Mesodermal cell (in vitro differentiated cells): Measurements from ENCODE around the gene ADNP.
A peak's percentile ranks its signal among the peaks of the same experiment; 100 is the strongest.

Experiments used
- H3K27ac ChIP-seq: 2 replicates; pipeline ENCODE4 v1.7.0; 2013; ENCODE audit warnings: mild to moderate bottlenecking, low read depth, low read length, moderate library complexity; ENCODE audit not compliant: severe bottlenecking
- H3K36me3 ChIP-seq: 2 replicates; pipeline ENCODE4 v1.7.1; 2013; ENCODE audit warnings: mild to moderate bottlenecking, low read length, moderate library complexity; ENCODE audit not compliant: control insufficient read depth, insufficient read depth
- H3K4me1 ChIP-seq: one replicate; pipeline ENCODE4 v1.7.1; 2013; ENCODE audit warnings: mild to moderate bottlenecking, low read length; ENCODE audit not compliant: insufficient read depth, control insufficient read depth, poor library complexity, severe bottlenecking
- H3K4me3 ChIP-seq: 2 replicates; pipeline ENCODE4 v1.7.0; 2013; ENCODE audit warnings: low read length, control low read depth, mild to moderate bottlenecking; ENCODE audit not compliant: insufficient read depth, poor library complexity, severe bottlenecking; ENCODE audit errors: extremely low read depth
- H3K9me3 ChIP-seq: 2 replicates; pipeline ENCODE4 v1.7.1; 2013; ENCODE audit warnings: mild to moderate bottlenecking, low read length, moderate library complexity; ENCODE audit not compliant: control insufficient read depth
- WGBS, 2 experiments: methylation state at CpG; one replicate each; pipeline ENCODE4 v1.1.5; 2013; ENCODE audit warnings: missing lambda C conversion rate in 2 of 2; ENCODE audit not compliant: insufficient coverage in 2 of 2; 5-methylcytosine and 5-hydroxymethylcytosine counted together

Gene ADNP

GRCh38 chr20:50858525-50858924, 72.7 kb downstream of the ADNP start:
- 90% methylated on average over 2 of the region's 5 CpGs; no CpG with 5 or more reads in 1 of the 2 experiments for WGBS, 2 experiments
- H3K36me3 ChIP-seq = no peaks in the 10 kb centered on the region
- H3K4me3 ChIP-seq = no peak overlapping the region
- no peaks in the 10 kb centered on the region for H3K9me3 ChIP-seq
- no peak overlapping the region for H3K27ac ChIP-seq
- H3K4me1 ChIP-seq = no peaks in the 10 kb centered on the region

DNA sequence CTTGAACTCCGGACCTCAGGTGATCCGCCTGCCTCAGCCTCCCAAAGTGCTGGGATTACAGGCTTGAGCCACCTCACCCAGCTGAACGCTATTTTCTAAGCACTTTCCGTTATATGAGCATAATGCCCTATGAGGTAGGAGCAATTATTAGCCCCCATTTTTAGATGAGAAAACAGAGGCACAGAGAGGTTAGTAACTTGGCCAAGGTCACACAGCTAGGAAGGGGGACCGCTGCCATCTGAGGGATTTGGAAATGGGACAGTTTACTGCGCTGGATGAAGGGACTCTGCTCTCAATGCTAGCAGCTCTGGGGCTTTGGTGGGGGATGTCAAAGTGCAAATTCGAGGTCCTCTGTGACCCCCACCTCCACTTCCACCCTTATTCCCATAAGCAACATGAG, 73.9 kb downstream of the ADNP start:
- no peaks in the 10 kb centered on the region for H3K9me3 ChIP-seq
- no peaks in the 10 kb centered on the region for H3K36me3 ChIP-seq
- 89 to 90% methylated on average over 4 to 6 of the region's 7 CpGs for WGBS, 2 experiments
- H3K4me1 ChIP-seq = no peaks in the 10 kb centered on the region
- H3K27ac ChIP-seq = no peak overlapping the region
- no peak overlapping the region for H3K4me3 ChIP-seq

DNA sequence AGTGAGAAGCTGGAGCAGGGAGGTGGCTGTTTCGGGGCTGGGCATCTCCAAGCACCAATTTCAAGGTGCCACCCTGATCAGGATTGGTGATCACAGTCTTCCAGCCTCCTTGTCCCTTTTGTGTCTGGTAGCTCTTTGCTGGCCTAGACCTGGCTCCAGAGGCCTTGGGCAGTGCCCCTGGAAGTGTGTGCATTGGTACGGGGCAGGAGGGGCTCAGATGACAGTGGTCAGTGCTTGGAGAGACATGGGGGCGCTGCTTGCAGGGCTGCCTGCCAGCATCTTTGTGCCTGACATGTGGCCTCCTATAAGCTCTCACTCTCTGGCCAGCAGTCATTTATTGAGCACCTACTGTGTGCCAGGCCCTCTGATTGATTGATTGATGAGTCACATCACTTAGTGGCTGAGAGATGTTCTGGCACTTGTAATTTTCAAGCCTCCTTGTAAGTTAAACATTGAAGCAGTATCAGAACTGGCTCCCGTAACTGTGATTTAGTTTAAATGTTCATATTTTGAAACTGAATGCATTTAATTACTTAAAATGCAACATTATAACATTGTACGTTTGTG, 74.7 kb downstream of the ADNP start:
- Histone ChIP-seq H3K4me1 (peaks cover under 1% of the 10 kb centered on the region), H3K27ac (no peak overlapping the region), H3K4me3 (no peak overlapping the region), H3K9me3 (no peaks in the 10 kb centered on the region), H3K36me3 (no peaks in the 10 kb centered on the region)
- 91 to 100% methylated on average over 2 to 4 of the region's 5 CpGs for WGBS, 2 experiments

DNA sequence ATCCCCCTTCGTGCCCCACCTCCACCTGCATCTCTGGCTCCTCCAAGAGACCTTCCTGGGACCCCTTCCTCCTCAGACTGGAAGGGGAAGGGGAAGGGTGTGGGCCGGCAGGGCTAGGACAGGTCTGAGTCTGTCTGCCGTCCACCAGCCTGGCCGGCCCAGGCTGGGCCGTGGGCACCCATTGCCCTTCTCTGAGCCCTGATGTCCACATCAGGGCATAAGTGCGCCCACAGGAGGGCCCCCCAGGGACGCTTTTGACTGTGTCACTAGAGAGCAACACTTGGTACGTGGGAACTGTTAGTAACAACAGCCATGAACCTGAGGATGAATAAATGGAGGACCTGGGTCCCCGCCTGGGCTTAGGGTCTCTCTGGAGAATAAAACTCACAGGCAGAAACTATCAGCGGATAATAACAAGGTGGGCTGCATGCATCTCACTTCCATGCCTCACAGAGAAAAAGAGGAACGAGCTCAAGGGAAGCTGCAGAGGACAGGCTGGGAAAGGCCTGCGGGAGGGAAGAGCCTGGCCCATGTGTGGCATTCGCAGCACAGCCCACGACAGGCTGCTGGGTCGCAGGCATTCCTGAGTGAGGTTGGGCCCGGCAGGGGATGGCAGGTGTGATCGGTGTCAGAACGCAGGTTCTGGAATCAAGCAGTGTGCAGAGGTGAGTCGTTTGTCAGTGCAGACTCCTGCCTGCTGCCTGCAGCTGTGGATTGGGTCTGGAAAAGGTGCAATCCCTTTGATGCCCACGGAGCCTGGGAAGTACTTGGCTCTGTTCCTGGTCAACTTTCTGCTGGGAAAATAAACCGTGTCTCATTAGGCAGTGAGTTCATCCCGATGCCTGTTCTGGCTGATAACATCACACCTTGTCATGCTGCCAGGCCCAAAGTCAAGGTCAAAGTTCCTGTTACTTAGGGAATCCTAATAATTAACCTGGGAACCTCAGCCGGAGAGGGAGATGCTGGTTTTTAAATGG, 75.5 kb downstream of the ADNP start:
- Histone ChIP-seq H3K9me3 (no peaks in the 10 kb centered on the region), H3K27ac (no peak overlapping the region), H3K4me3 (no peak overlapping the region), H3K4me1 (peaks cover 8% of the 10 kb centered on the region), H3K36me3 (no peaks in the 10 kb centered on the region)
- WGBS, 2 experiments = 74 to 81% methylated on average over 20 to 21 of the region's 23 CpGs

- H3K27ac ChIP-seq = no peak overlapping the region
- 89 to 95% methylated on average over 14 to 15 of the region's 18 CpGs for WGBS, 2 experiments
Observed at GRCh38 chr20:50854506-50855249, 76.6 kb downstream of the ADNP start.

GRCh38 chr20:50852085-50852484, 79.2 kb downstream of the ADNP start:
- no peaks in the 10 kb centered on the region for H3K36me3 ChIP-seq
- H3K4me3 ChIP-seq = no peak overlapping the region
- no peaks in the 10 kb centered on the region for H3K9me3 ChIP-seq
- H3K27ac ChIP-seq = no peak overlapping the region
- WGBS, 2 experiments = 96% methylated on average over 6 to 8 of the region's 9 CpGs
- H3K4me1 ChIP-seq = peaks cover 16% of the 10 kb centered on the region

More at GRCh38 chr20:50854506-50855249, 76.6 kb downstream of the ADNP start:
- Histone ChIP-seq H3K36me3 (no peaks in the 10 kb centered on the region), H3K9me3 (no peaks in the 10 kb centered on the region), H3K4me1 (peaks cover 8% of the 10 kb centered on the region), H3K4me3 (no peak overlapping the region)

GRCh38 chr20:50850721-50851286, 80.4 kb downstream of the ADNP start:
- no peak overlapping the region for H3K4me3 ChIP-seq
- no peaks in the 10 kb centered on the region for H3K9me3 ChIP-seq
- no peak overlapping the region for H3K27ac ChIP-seq
- H3K4me1 ChIP-seq = peaks cover 16% of the 10 kb centered on the region
- no peaks in the 10 kb centered on the region for H3K36me3 ChIP-seq
- WGBS, 2 experiments = 72 to 79% methylated on average over 4 of the region's 13 CpGs

GRCh38 chr20:50848846-50849673, 82.2 kb downstream of the ADNP start:
- no peak overlapping the region for H3K27ac ChIP-seq
- H3K4me1 ChIP-seq = peaks cover 23% of the 10 kb centered on the region
- no peaks in the 10 kb centered on the region for H3K36me3 ChIP-seq
- WGBS, 2 experiments = 70 to 72% methylated on average over 15 to 17 of the region's 18 CpGs
- H3K4me3 ChIP-seq = no peak overlapping the region
- H3K9me3 ChIP-seq = no peaks in the 10 kb centered on the region

GRCh38 chr20:50848341-50848808, 82.9 kb downstream of the ADNP start:
- no peak overlapping the region for H3K4me3 ChIP-seq
- WGBS, 2 experiments = 80 to 81% methylated on average over 8 of the region's 8 CpGs

More at GRCh38 chr20:50848341-50848808, 82.9 kb downstream of the ADNP start:
- no peaks in the 10 kb centered on the region for H3K36me3 ChIP-seq
- H3K27ac ChIP-seq = peak overlapping the region; percentile 10
- H3K4me1 ChIP-seq = peaks cover 23% of the 10 kb centered on the region
- H3K9me3 ChIP-seq = no peaks in the 10 kb centered on the region
